Measurements from ENCODE around the gene KRT37. TPM values are rescaled to one million over a fixed set of nuclear protein-coding genes. Genes with fewer than 3 reads are reported as not detected.

KRT37 gene
- total and polyA plus RNA-seq, 2 of the 13 experiments (the other 11 are each of a cell fraction or from before 2014, with no cell fraction given) = 0.69 TPM; not detected in 1

- TF ChIP-seq FOXP4 (CRISPR knock-in tag; IDR thresholded peaks at IDR 0.05) = 0 out of 2 replicates have a peak, but pooled peaks have one; percentile 16
- TF ChIP-seq YEATS4 (CRISPR knock-in tag; IDR thresholded peaks at IDR 0.05; ENCODE audit: borderline replicate concordance) = no peak
- TF ChIP-seq ARID2 (CRISPR knock-in tag; IDR thresholded peaks at IDR 0.05; ENCODE audit: borderline replicate concordance) = no peak
- TF ChIP-seq HOXD1 (CRISPR knock-in tag; IDR thresholded peaks at IDR 0.05) = no peak
- no peak for TF ChIP-seq SNAPC5 (CRISPR knock-in tag; IDR thresholded peaks at IDR 0.05; ENCODE audit: borderline replicate concordance)
- TF ChIP-seq THRA (CRISPR knock-in tag; IDR thresholded peaks at IDR 0.05; ENCODE audit: borderline replicate concordance) = no peak
- peak; percentile 91 for TF ChIP-seq TCF7 (IDR thresholded peaks at IDR 0.05; ENCODE audit: low read depth)
- peak; percentile 39; the same call in 1 of the 2 replicates for TF ChIP-seq ARID3A (IDR thresholded peaks at IDR 0.05; ENCODE audit: low read depth, low read length)
- peak; percentile 89 for TF ChIP-seq HMG20A (CRISPR knock-in tag; IDR thresholded peaks at IDR 0.05; ENCODE audit: borderline replicate concordance)
- no peak for TF ChIP-seq GTF2F1 (IDR thresholded peaks at IDR 0.05; ENCODE audit: low read length)
- no peak for TF ChIP-seq PRMT3 (CRISPR knock-in tag; IDR thresholded peaks at IDR 0.05; ENCODE audit: borderline replicate concordance, low read depth)
- TF ChIP-seq RARG (CRISPR knock-in tag; IDR thresholded peaks at IDR 0.05; ENCODE audit: low read depth) = no peak
- TF ChIP-seq GMEB1 (CRISPR knock-in tag; IDR thresholded peaks at IDR 0.05; ENCODE audit: borderline replicate concordance) = no peak
- TF ChIP-seq ZNF629 (CRISPR knock-in tag; conservative IDR thresholded peaks at IDR 0.05) = no peak
- TF ChIP-seq ARID5B (CRISPR knock-in tag; IDR thresholded peaks at IDR 0.05) = peak; percentile 79
- peak; percentile 80 for TF ChIP-seq NR2F6 (IDR thresholded peaks at IDR 0.05)
- TF ChIP-seq NR2F6 (CRISPR knock-in tag; IDR thresholded peaks at IDR 0.05) = peak; percentile 63; the same call in 1 of the 2 replicates
- no peak for TF ChIP-seq ZFP36L2 (CRISPR knock-in tag; IDR thresholded peaks at IDR 0.05)
- no peak for TF ChIP-seq CC2D1A (CRISPR knock-in tag; IDR thresholded peaks at IDR 0.05)
Measured at GRCh38 chr17:41404024-41404671, 20.2 kb downstream of the KRT37 start (continued).

Data from HepG2 (cell line).